Astrocyte of the cerebellum (primary cell): ENCODE results near the gene PSMD11.
A peak's percentile ranks its signal among the peaks of the same experiment; 100 is the strongest.
"Not testable (repeated sequence)": the region's sequence is repeated elsewhere in the genome, so short reads cannot be mapped to it uniquely, and the experiment has no call there.

Source experiments
- DNase-seq: peaks from one replicate; pipeline ENCODE4 v3.0.0-alpha.2; 2011; ENCODE audit warnings: low read depth
- H3K4me3 ChIP-seq: 2 replicates; pipeline ENCODE4 v1.5.1; 2011; ENCODE audit warnings: mild to moderate bottlenecking, low read depth, low read length, moderate library complexity
- in situ Hi-C: cut with HindIII; loops from 2 replicates; pipeline ENCODE4 v1.10.0; 2017; ENCODE audit warnings: low sequenced_read_pairs
- TF ChIP-seq, protein P1 (sequence below): IDR thresholded peaks from 2 replicates; pipeline ENCODE4 v1.5.1; 2012; ENCODE audit warnings: low read length, low read depth, moderate library complexity, mild to moderate bottlenecking; ENCODE audit errors: missing control alignments

The PSMD11 gene

DNA sequence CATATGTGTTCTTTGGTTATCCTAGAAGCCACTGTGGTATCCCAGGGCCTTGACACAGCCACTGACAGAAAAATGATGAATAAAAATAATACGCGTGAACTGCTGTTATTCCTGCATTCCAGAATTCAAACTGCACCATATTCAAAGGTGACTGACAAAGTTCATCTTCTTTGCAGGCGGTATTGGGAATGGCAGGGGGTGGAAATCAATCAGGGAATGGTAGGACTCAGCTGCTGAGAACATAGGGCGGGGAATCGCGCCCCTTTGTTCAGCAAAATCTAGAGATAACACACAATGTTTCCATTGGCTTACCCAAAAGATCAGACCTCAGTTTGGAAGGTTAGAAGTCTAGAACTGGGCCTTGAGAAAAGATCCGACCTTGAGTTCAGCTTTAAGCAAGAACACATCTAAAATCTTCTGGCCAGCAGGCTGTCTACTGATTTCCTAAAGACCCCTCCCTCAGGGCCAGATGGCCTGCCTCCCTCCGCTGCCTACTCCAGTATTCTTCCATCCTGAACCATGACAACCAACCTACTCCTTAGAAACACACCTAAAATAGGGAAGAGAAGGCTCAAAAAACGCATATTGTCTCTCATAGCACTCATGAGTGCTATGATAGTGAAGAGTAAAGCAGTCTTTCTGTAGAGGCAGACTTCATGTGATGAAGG is 76.6 kb downstream of the PSMD11 start:
- in situ Hi-C loops, result no loop called here
- no peak overlapping the region for H3K4me3 ChIP-seq

GRCh38 chr17:32523017-32523680 is 78.8 kb downstream of the PSMD11 start:
- no peak for DNase-seq
- no peak overlapping the region for H3K4me3 ChIP-seq
- TF ChIP-seq, protein P1, sequence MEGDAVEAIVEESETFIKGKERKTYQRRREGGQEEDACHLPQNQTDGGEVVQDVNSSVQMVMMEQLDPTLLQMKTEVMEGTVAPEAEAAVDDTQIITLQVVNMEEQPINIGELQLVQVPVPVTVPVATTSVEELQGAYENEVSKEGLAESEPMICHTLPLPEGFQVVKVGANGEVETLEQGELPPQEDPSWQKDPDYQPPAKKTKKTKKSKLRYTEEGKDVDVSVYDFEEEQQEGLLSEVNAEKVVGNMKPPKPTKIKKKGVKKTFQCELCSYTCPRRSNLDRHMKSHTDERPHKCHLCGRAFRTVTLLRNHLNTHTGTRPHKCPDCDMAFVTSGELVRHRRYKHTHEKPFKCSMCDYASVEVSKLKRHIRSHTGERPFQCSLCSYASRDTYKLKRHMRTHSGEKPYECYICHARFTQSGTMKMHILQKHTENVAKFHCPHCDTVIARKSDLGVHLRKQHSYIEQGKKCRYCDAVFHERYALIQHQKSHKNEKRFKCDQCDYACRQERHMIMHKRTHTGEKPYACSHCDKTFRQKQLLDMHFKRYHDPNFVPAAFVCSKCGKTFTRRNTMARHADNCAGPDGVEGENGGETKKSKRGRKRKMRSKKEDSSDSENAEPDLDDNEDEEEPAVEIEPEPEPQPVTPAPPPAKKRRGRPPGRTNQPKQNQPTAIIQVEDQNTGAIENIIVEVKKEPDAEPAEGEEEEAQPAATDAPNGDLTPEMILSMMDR, result no peak
- in situ Hi-C loops, result no loop called here

More for the DNA sequence above, 76.6 kb downstream of the PSMD11 start:
- TF ChIP-seq, protein P1, result no peak
- no peak for DNase-seq

GRCh38 chr17:32523827-32524552 is 79.7 kb downstream of the PSMD11 start:
- TF ChIP-seq, protein P1, result no peak
- H3K4me3 ChIP-seq, result no peak overlapping the region
- in situ Hi-C loops, result no loop called here
- DNase-seq, result no peak

- DNase-seq, H3K4me3 ChIP-seq, in situ Hi-C loops: not testable (repeated sequence)
These were observed 80.2 kb downstream of the PSMD11 start for GRCh38 chr17:32524553-32524880.

GRCh38 chr17:32525122-32525521 is 80.8 kb downstream of the PSMD11 start:
- no peak overlapping the region for H3K4me3 ChIP-seq
- in situ Hi-C loops, result no loop called here
- TF ChIP-seq, protein P1, result no peak
- DNase-seq, result peak; percentile 37

- no peak for DNase-seq
- H3K4me3 ChIP-seq, result no peak overlapping the region
- TF ChIP-seq, protein P1, result no peak
- in situ Hi-C loops, result no loop called here
These were observed 82.8 kb downstream of the PSMD11 start for GRCh38 chr17:32527146-32527545.

DNA sequence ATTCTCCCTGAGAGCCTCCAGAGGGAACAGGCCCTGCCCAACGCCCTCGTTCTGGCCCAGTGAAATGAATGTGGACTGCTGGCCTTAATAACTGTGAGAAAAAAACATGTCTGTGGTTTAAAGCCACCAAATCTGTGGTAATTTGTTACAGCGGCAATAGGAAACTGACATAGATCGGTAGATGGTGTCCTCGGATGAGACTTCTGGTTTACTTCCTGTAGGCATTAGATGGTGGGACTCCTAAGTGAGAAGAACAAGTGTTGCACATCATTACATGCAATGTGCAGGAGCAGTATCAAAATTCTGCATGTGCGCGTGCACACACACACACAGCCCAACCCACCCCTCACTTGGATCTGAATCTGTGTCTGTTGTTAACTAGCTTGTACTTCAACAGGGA is 84.5 kb downstream of the PSMD11 start:
- no peak for DNase-seq
- no peak overlapping the region for H3K4me3 ChIP-seq
- TF ChIP-seq, protein P1, result no peak
- in situ Hi-C loops, result no loop called here
